Calu3 (cell line): ENCODE data around the gene TADA3. TPM values are rescaled to one million over a fixed set of nuclear protein-coding genes. Genes with fewer than 3 reads are reported as not detected.
A peak's percentile ranks its signal among the peaks of the same experiment; 100 is the strongest.

Experiments used
- Bru-seq: library from RNA; stranded (reverse); fragments of 400-500 nt; gene quantifications from one replicate; lab custom pipeline; 2021; lab: Mats Ljungman, UMichigan
- BruChase-seq, 2 experiments: library from RNA; stranded (reverse); fragments of 400-500 nt; gene quantifications; one replicate each; lab custom pipeline; 2021; lab: Mats Ljungman, UMichigan
- BruUV-seq: library from RNA; stranded (reverse); fragments of 400-500 nt; replicated peaks from 2 replicates; lab custom pipeline; 2021; lab: Mats Ljungman, UMichigan
- CTCF ChIA-PET: fragments of 300-600 bp; sonication (Branson Sonifier 250); formaldehyde crosslinking; loops from one replicate; lab custom pipeline; 2022; ENCODE audit warnings: antibody characterized with exemption; lab: Charles Lee
- DNase-seq: peaks from one replicate; pipeline ENCODE4 v3.0.0; 2022
- H3K27ac Mint-ChIP-seq: one replicate; pipeline ENCODE4 v1.8.0; 2022; ENCODE audit warnings: mixed read lengths; ENCODE audit not compliant: unreplicated experiment
- H3K27me3 Mint-ChIP-seq: one replicate; pipeline ENCODE4 v1.8.0; 2022; ENCODE audit warnings: mixed read lengths; ENCODE audit not compliant: unreplicated experiment
- H3K36me3 Mint-ChIP-seq: one replicate; pipeline ENCODE4 v1.8.0; 2022; ENCODE audit warnings: mild to moderate bottlenecking, moderate library complexity, mixed read lengths; ENCODE audit not compliant: insufficient read depth, unreplicated experiment
- H3K4me1 Mint-ChIP-seq: one replicate; pipeline ENCODE4 v1.8.0; 2022; ENCODE audit warnings: mild to moderate bottlenecking, low read depth, mixed read lengths; ENCODE audit not compliant: unreplicated experiment
- H3K4me3 Mint-ChIP-seq: one replicate; pipeline ENCODE4 v1.8.0; 2022; ENCODE audit warnings: mild to moderate bottlenecking, low read depth, moderate library complexity, mixed read lengths; ENCODE audit not compliant: unreplicated experiment
- H3K9me3 Mint-ChIP-seq: one replicate; pipeline ENCODE4 v1.8.0; 2022; ENCODE audit warnings: low read depth, mixed read lengths; ENCODE audit not compliant: unreplicated experiment
- intact Hi-C: fragments of 100-400 bp; cut with micrococcal nuclease; formaldehyde crosslinking; loops from one replicate; pipeline ENCODE4 v1.10.0; 2022; ENCODE audit not compliant: unreplicated experiment
- long read RNA-seq: library from polyadenylated mRNA; stranded (forward); transcript quantifications from one replicate; pipeline ENCODE4 v2.0.0, GENCODE V29; 2022
- total RNA-seq: library from RNA; stranded (reverse); gene quantifications from 2 replicates; pipeline ENCODE4 v1.2.3, GENCODE V29; 2022
- TF ChIP-seq, protein P1 (sequence below): fragments of 200-600 bp; IDR thresholded peaks from one replicate; pipeline ENCODE4 v1.8.0; 2022; ENCODE audit warnings: antibody characterized with exemption; ENCODE audit not compliant: unreplicated experiment

TADA3 gene
- total RNA-seq (45.8 and 48.5 TPM in 2 replicates), Bru-seq, nascent RNA (percentile 70 among the genes with signal in this experiment), BruChase-seq, experiment 1, labeled RNA remaining after a 6-hour chase (percentile 81 among the genes with signal in this experiment), BruChase-seq, experiment 2, labeled RNA remaining after a 2-hour chase (percentile 67 among the genes with signal in this experiment)
- long read RNA-seq, transcript TADA3-201 (9 exons, 2,355 nt) = major isoform, 59 of 76 reads
- long read RNA-seq, partial matches to known transcripts = 2 of 76 reads
- long read RNA-seq, other reads (novel, unspliced or antisense) = 14 of 76 reads

GRCh38 chr3:9792405-9793160 lies at the start of gene TADA3, which contains the start of gene ARPC4:
Gene TADA3 (minus strand): TSS chr3:9792473. CDS start chr3:9791466, 1,007 bp downstream.
Gene ARPC4 (plus strand): TSS chr3:9793082. CDS start chr3:9793122, 40 bp downstream.
- H3K27ac Mint-ChIP-seq = peak within 1 kb of the TSS; percentile 100
- H3K36me3 Mint-ChIP-seq = peaks cover 76% of the 10 kb centered on the region
- peak within 1 kb of the TSS; percentile 89 for H3K4me3 Mint-ChIP-seq
- no TSS peak for BruUV-seq
- no peaks in the 10 kb centered on the region for H3K27me3 Mint-ChIP-seq
- TF ChIP-seq, protein P1, sequence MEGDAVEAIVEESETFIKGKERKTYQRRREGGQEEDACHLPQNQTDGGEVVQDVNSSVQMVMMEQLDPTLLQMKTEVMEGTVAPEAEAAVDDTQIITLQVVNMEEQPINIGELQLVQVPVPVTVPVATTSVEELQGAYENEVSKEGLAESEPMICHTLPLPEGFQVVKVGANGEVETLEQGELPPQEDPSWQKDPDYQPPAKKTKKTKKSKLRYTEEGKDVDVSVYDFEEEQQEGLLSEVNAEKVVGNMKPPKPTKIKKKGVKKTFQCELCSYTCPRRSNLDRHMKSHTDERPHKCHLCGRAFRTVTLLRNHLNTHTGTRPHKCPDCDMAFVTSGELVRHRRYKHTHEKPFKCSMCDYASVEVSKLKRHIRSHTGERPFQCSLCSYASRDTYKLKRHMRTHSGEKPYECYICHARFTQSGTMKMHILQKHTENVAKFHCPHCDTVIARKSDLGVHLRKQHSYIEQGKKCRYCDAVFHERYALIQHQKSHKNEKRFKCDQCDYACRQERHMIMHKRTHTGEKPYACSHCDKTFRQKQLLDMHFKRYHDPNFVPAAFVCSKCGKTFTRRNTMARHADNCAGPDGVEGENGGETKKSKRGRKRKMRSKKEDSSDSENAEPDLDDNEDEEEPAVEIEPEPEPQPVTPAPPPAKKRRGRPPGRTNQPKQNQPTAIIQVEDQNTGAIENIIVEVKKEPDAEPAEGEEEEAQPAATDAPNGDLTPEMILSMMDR = no peak
- CTCF ChIA-PET = interaction anchor here (0.7 to 1.5 kb wide), 3 partner anchors 12 to 154 kb away, joined by 3 to 4 read pairs (median 3); partner anchors contain the start of gene OGG1
- DNase-seq = peak; percentile 90
- intact Hi-C loops = loop anchor here (5.0 kb wide), 1 partner anchor 75 kb away; no protein-coding TSS in a partner anchor
- no peaks in the 10 kb centered on the region for H3K9me3 Mint-ChIP-seq
- H3K4me1 Mint-ChIP-seq = peaks cover 27% of the 10 kb centered on the region

- intact Hi-C loops = no loop called here
- DNase-seq = no peak
- H3K36me3 Mint-ChIP-seq = peaks cover 28% of the 10 kb centered on the region
- H3K27me3 Mint-ChIP-seq = no peaks in the 10 kb centered on the region
- no peak overlapping the region for H3K4me3 Mint-ChIP-seq
- no peak overlapping the region for H3K27ac Mint-ChIP-seq
- BruUV-seq = no TSS peak
- CTCF ChIA-PET = no interaction called here
- TF ChIP-seq, protein P1 = no peak
- H3K4me1 Mint-ChIP-seq = peaks cover 10% of the 10 kb centered on the region
- no peaks in the 10 kb centered on the region for H3K9me3 Mint-ChIP-seq
These were observed 48.7 kb upstream of the TADA3 start for GRCh38 chr3:9841015-9841414.

GRCh38 chr3:9838856-9839255 lies 46.6 kb upstream of the TADA3 start:
- no peak overlapping the region for H3K27ac Mint-ChIP-seq
- H3K4me3 Mint-ChIP-seq = no peak overlapping the region
- CTCF ChIA-PET = interaction anchor here (0.6 kb wide), 1 partner anchor 31 kb away, joined by 3 read pairs; no protein-coding TSS in a partner anchor
- BruUV-seq = no TSS peak
- peaks cover 10% of the 10 kb centered on the region for H3K4me1 Mint-ChIP-seq
- no peaks in the 10 kb centered on the region for H3K9me3 Mint-ChIP-seq
- peaks cover 32% of the 10 kb centered on the region for H3K36me3 Mint-ChIP-seq
- DNase-seq = no peak
- intact Hi-C loops = no loop called here
- TF ChIP-seq, protein P1 = no peak
- no peaks in the 10 kb centered on the region for H3K27me3 Mint-ChIP-seq

DNA sequence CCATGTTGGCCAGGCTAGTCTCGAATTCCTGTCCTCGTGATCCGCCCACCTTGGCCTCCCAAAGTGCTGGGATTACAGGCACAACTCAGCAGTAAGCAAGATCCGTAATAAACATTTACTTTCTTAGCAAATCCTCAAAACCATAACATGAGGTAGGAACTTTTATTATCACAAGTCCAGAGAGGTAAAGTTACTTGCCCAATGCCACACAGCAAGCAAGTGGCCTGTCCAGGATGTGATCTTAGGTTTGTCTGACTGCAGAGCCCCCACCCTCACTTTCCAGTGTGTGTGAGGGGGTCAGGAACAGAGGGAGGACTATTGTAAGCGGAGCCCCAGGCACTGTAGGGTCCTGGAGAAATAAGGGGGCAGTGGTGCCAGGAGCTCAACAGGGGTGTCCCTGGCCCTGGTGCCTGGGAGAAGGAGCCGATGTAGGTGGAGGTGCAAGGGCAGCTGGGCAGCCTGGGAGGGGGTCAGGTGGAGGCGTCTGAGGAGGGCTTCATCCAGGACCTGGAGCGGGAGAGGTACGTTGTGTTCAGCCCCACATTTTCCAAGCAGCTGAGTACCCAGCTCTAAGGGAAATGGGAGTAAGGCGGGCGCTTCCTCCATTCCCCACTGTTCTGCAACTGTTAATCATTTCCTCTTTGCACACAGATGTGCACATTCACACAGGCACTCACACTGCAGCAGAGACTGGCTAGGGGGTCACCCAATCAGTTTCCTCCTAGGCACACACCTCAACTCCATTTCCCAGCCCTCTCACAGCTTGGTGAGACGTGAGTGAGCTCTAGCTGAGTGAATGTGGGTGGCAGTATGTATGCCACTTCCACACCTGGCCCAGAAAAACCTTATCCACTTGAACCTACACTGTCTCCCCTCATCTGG lies 45.7 kb upstream of the TADA3 start:
- H3K4me1 Mint-ChIP-seq = peaks cover 10% of the 10 kb centered on the region
- BruUV-seq = no TSS peak
- DNase-seq = no peak
- H3K9me3 Mint-ChIP-seq = no peaks in the 10 kb centered on the region
- H3K27ac Mint-ChIP-seq = no peak overlapping the region
- CTCF ChIA-PET = interaction anchor here (0.6 kb wide), 1 partner anchor 10 kb away, joined by 5 read pairs; no protein-coding TSS in a partner anchor
- H3K36me3 Mint-ChIP-seq = peaks cover 24% of the 10 kb centered on the region
- H3K4me3 Mint-ChIP-seq = no peak overlapping the region
- intact Hi-C loops = no loop called here
- TF ChIP-seq, protein P1 = no peak
- no peaks in the 10 kb centered on the region for H3K27me3 Mint-ChIP-seq
